GM21825 (cell line): Measurements from ENCODE around the gene TMEM170A.
"Not testable (repeated sequence)": the region's sequence is repeated elsewhere in the genome, so short reads cannot be mapped to it uniquely, and the experiment has no call there.

Experiments
- ATAC-seq: cut with Tn5 transposase; IDR thresholded peaks from one replicate; pipeline ENCODE4 v1.9.1; 2021; ENCODE audit warnings: mild to moderate bottlenecking, moderate library complexity; ENCODE audit not compliant: unreplicated experiment

TMEM170A gene

GRCh38 chr16:75464122-75464918 is at the start of gene TMEM170A:
TSS of gene TMEM170A (minus strand) at chr16:75464689. CDS start at chr16:75464600, 89 bp downstream.
- peak; percentile 91 for ATAC-seq

GRCh38 chr16:75506574-75506973 is 42.1 kb upstream of the TMEM170A start:
- ATAC-seq, result no peak

- ATAC-seq, result no peak
These were observed 41.6 kb upstream of the TMEM170A start for GRCh38 chr16:75506107-75506506.

GRCh38 chr16:75503801-75504200 is 39.3 kb upstream of the TMEM170A start:
- no peak for ATAC-seq

- no peak for ATAC-seq
These were observed 38.6 kb upstream of the TMEM170A start for GRCh38 chr16:75502916-75503605.

GRCh38 chr16:75501820-75502219 is 37.3 kb upstream of the TMEM170A start:
- not testable (repeated sequence) for ATAC-seq

- ATAC-seq, result no peak
These were observed 36.9 kb upstream of the TMEM170A start for GRCh38 chr16:75501359-75501758.

- not testable (repeated sequence) for ATAC-seq
These were observed 34.3 kb upstream of the TMEM170A start for GRCh38 chr16:75498605-75499322.

- no peak for ATAC-seq
These were observed 33.1 kb upstream of the TMEM170A start for GRCh38 chr16:75497558-75497957.

- peak; percentile 65 for ATAC-seq
These were observed 30.7 kb upstream of the TMEM170A start, which contains the start of gene CHST6 for GRCh38 chr16:75495076-75495674. TSS of gene CHST6 (minus strand) at chr16:75495441. CDS start at chr16:75479828, 15,613 bp downstream.

GRCh38 chr16:75494661-75495075 is 30.2 kb upstream of the TMEM170A start:
- no peak for ATAC-seq

GRCh38 chr16:75494184-75494583 is 29.7 kb upstream of the TMEM170A start:
- no peak for ATAC-seq

- no peak for ATAC-seq
These were observed 27.4 kb upstream of the TMEM170A start for GRCh38 chr16:75491876-75492275.

GRCh38 chr16:75488322-75488721 is 23.8 kb upstream of the TMEM170A start:
- ATAC-seq, result no peak

GRCh38 chr16:75486676-75487313 is 22.3 kb upstream of the TMEM170A start:
- ATAC-seq, result peak; percentile 63

- ATAC-seq, result no peak
These were observed 21.7 kb upstream of the TMEM170A start for GRCh38 chr16:75486014-75486675.

GRCh38 chr16:75485230-75486013 is 20.9 kb upstream of the TMEM170A start:
- peak; percentile 55 for ATAC-seq

- ATAC-seq, result no peak
These were observed 18.7 kb upstream of the TMEM170A start for GRCh38 chr16:75483222-75483621.
